HEK293 (cell line): ENCODE measurements around the gene GASK1B.

ENCODE experiments used
- CTCF ChIA-PET: fragments of 350-600 bp; formaldehyde crosslinking; extraction: SDS; loops from one replicate; lab custom pipeline; 2021; ENCODE audit warnings: antibody characterized with exemption; lab: Yijun Ruan, JAX
- POLR2A ChIA-PET: fragments of 300-600 bp; formaldehyde crosslinking; extraction: SDS; loops from one replicate; lab custom pipeline; 2020; ENCODE audit warnings: antibody characterized with exemption, inconsistent platforms; lab: Yijun Ruan, JAX
- H3K27ac ChIP-seq: fragments of 200-500 bp; sonication (Bioruptor generic); 2 replicates; pipeline ENCODE4 v1.5.1; 2014; ENCODE audit warnings: low read depth, low read length, control low read depth, inconsistent platforms; ENCODE audit errors: extremely low read depth
- H3K36me3 ChIP-seq, 2 experiments: fragments of 200-500 bp in 1 of 2; sonication (Bioruptor generic) in 1 of 2; 1 replicate in 1 of 2; 2 replicates in 1 of 2; pipeline ENCODE4 v1.5.1; 2014 to 2017; ENCODE audit warnings: inconsistent platforms in 2 of 2, low read length in 2 of 2; ENCODE audit not compliant: control insufficient read depth in 2 of 2, insufficient read depth in 1 of 2
- H3K4me1 ChIP-seq: fragments of 200-500 bp; sonication (Bioruptor generic); 2 replicates; pipeline ENCODE4 v1.5.1; 2014; ENCODE audit warnings: mild to moderate bottlenecking, low read length, inconsistent platforms; ENCODE audit not compliant: control insufficient read depth, insufficient read depth
- H3K4me3 ChIP-seq: 2 replicates; pipeline ENCODE4 v1.5.1; 2011; ENCODE audit warnings: low read depth, mild to moderate bottlenecking, control low read depth, low read length, moderate library complexity
- H3K9me3 ChIP-seq: fragments of 200-500 bp; sonication (Bioruptor generic); 2 replicates; pipeline ENCODE4 v1.5.1; 2014; ENCODE audit warnings: low read depth, low read length, inconsistent platforms; ENCODE audit not compliant: control insufficient read depth, insufficient read depth
- GLI4 ChIP-seq: fragments of 450-650 bp; formaldehyde crosslinking; IDR thresholded peaks from 2 replicates; pipeline ENCODE4 v1.5.1; 2016; ENCODE audit warnings: missing biosample characterization, missing genetic modification characterization
- SALL2 ChIP-seq: fragments of 450-650 bp; formaldehyde crosslinking; IDR thresholded peaks from 2 replicates; pipeline ENCODE4 v1.5.0; 2017; ENCODE audit warnings: missing biosample characterization, mild to moderate bottlenecking, missing genetic modification characterization, borderline replicate concordance
- ZBTB1 ChIP-seq: fragments of 450-650 bp; formaldehyde crosslinking; IDR thresholded peaks from 2 replicates; pipeline ENCODE4 v1.5.1; 2016; ENCODE audit warnings: missing biosample characterization, missing genetic modification characterization
- ZBTB21 ChIP-seq: fragments of 450-650 bp; formaldehyde crosslinking; IDR thresholded peaks from 2 replicates; pipeline ENCODE4 v1.5.1; 2017; ENCODE audit warnings: missing biosample characterization, missing genetic modification characterization
- ZBTB7A ChIP-seq: fragments of 450-650 bp; formaldehyde crosslinking; IDR thresholded peaks from 2 replicates; pipeline ENCODE4 v1.5.1; 2016; ENCODE audit warnings: low read depth, missing biosample characterization, missing genetic modification characterization
- ZFP37 ChIP-seq: fragments of 450-650 bp; formaldehyde crosslinking; IDR thresholded peaks from 2 replicates; pipeline ENCODE4 v1.5.1; 2016; ENCODE audit warnings: missing biosample characterization, missing genetic modification characterization
- ZFP41 ChIP-seq: fragments of 450-650 bp; formaldehyde crosslinking; IDR thresholded peaks from 2 replicates; pipeline ENCODE4 v1.5.1; 2016; ENCODE audit warnings: missing biosample characterization, missing genetic modification characterization, borderline replicate concordance
- ZNF10 ChIP-seq: fragments of 450-650 bp; formaldehyde crosslinking; IDR thresholded peaks from 2 replicates; pipeline ENCODE4 v1.5.1; 2017; ENCODE audit warnings: missing biosample characterization, missing genetic modification characterization
- ZNF112 ChIP-seq: fragments of 450-650 bp; formaldehyde crosslinking; IDR thresholded peaks from 2 replicates; pipeline ENCODE4 v1.5.0; 2017; ENCODE audit warnings: missing biosample characterization, missing genetic modification characterization
- ZNF114 ChIP-seq: fragments of 450-650 bp; formaldehyde crosslinking; IDR thresholded peaks from 2 replicates; pipeline ENCODE4 v1.5.0; 2017; ENCODE audit warnings: missing biosample characterization, missing genetic modification characterization
- ZNF169 ChIP-seq: fragments of 450-650 bp; formaldehyde crosslinking; IDR thresholded peaks from 2 replicates; pipeline ENCODE4 v1.5.1; 2016; ENCODE audit warnings: missing biosample characterization, missing genetic modification characterization
- ZNF2 ChIP-seq: fragments of 450-650 bp; formaldehyde crosslinking; IDR thresholded peaks from 2 replicates; pipeline ENCODE4 v1.5.1; 2016; ENCODE audit warnings: missing biosample characterization, missing genetic modification characterization
- ZNF274 ChIP-seq, 2 experiments: fragments of 200-500 bp in 1 of 2; fragments of 450-650 bp in 1 of 2; sonication (Bioruptor generic) in 1 of 2; formaldehyde crosslinking in 1 of 2; IDR thresholded peaks; 2 replicates each; pipeline versions ENCODE4 v1.5.1 to v1.6.1; 2014 to 2016; ENCODE audit warnings: borderline replicate concordance in 1 of 2, inconsistent platforms in 1 of 2, low read length in 1 of 2, missing biosample characterization in 1 of 2, missing genetic modification characterization in 1 of 2
- ZNF394 ChIP-seq: fragments of 450-650 bp; formaldehyde crosslinking; IDR thresholded peaks from 2 replicates; pipeline ENCODE4 v1.5.1; 2016; ENCODE audit warnings: missing biosample characterization, missing genetic modification characterization, mild to moderate bottlenecking, moderate library complexity, borderline replicate concordance
- ZNF529 ChIP-seq: fragments of 450-650 bp; formaldehyde crosslinking; IDR thresholded peaks from 2 replicates; pipeline ENCODE4 v1.5.1; 2017; ENCODE audit warnings: missing genetic modification characterization, missing biosample characterization; ENCODE audit not compliant: insufficient replicate concordance
- ZNF654 ChIP-seq: fragments of 450-650 bp; formaldehyde crosslinking; IDR thresholded peaks from 2 replicates; pipeline ENCODE4 v1.5.1; 2016; ENCODE audit warnings: low read depth, missing biosample characterization, missing genetic modification characterization
- ZNF660 ChIP-seq: fragments of 450-650 bp; IDR thresholded peaks from 2 replicates; pipeline ENCODE4 v1.5.1; 2018; ENCODE audit warnings: missing biosample characterization, mild to moderate bottlenecking, missing genetic modification characterization
- ZSCAN16 ChIP-seq: fragments of 450-650 bp; formaldehyde crosslinking; IDR thresholded peaks from 2 replicates; pipeline ENCODE4 v1.5.1; 2016; ENCODE audit warnings: missing biosample characterization, missing genetic modification characterization
- TF ChIP-seq, protein P1 (sequence below): fragments of 450-650 bp; formaldehyde crosslinking; IDR thresholded peaks from 2 replicates; pipeline ENCODE4 v1.5.1; 2016; ENCODE audit warnings: missing biosample characterization, missing genetic modification characterization
- TF ChIP-seq, protein P2 (sequence below): IDR thresholded peaks from 2 replicates; pipeline ENCODE4 v1.6.1; 2011; ENCODE audit warnings: mild to moderate bottlenecking, low read depth, low read length, borderline replicate concordance
- TF ChIP-seq, protein P3 (sequence below): fragments of 450-650 bp; IDR thresholded peaks from 2 replicates; pipeline ENCODE4 v1.5.1; 2018; ENCODE audit warnings: missing biosample characterization, mild to moderate bottlenecking, missing genetic modification characterization
- TF ChIP-seq, protein P4 (sequence below): fragments of 450-650 bp; formaldehyde crosslinking; IDR thresholded peaks from 2 replicates; pipeline ENCODE4 v1.5.1; 2016; ENCODE audit warnings: missing biosample characterization, missing genetic modification characterization
- TF ChIP-seq, protein P5 (sequence below): fragments of 450-650 bp; IDR thresholded peaks from 2 replicates; pipeline ENCODE4 v1.5.1; 2018; ENCODE audit warnings: missing biosample characterization, missing genetic modification characterization
- TF ChIP-seq, protein P6 (sequence below): fragments of 450-650 bp; formaldehyde crosslinking; IDR thresholded peaks from 2 replicates; pipeline ENCODE4 v1.5.1; 2016; ENCODE audit warnings: missing biosample characterization, missing genetic modification characterization

Gene GASK1B

DNA sequence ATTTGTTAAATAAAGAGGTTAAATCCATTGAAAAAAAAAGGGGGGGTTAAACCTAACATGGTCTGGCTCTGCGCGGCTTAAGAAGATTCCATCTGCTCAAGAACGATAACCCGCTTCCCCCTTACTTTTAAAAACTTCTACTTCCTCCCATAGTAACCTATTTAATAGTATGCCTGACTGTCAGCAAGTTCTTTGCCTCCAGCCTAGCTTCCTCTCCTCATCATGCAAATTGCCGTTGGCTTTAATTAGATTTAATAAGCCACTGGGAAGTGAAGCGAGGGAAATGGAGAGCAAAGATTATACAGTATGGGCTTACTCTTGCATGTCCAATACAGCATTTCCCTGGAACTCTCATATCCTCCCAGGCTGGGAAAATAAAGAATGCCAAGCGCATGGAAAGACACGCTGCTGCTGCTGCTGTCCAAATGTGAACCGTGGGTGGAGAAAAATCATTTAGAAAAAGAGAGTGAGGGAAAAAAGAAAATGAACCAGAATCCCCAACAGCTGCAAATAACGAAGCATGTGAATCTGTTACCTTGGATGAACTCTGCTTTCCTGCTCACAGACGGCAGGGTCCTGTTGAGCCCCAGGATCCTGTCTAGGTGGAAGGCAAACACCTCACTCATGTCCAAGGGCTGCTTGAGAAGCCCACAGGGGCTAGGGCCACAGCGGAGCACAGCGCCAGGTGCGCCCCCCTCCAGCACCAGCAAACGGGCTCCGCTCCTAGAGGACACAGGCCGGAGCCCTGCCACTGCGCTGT, 2.7 kb downstream of the GASK1B start:
- no peak overlapping the region for H3K27ac ChIP-seq
- H3K36me3 ChIP-seq, result no peaks in the 10 kb centered on the region
- no peak for TF ChIP-seq ZSCAN16
- no peak for TF ChIP-seq ZBTB7A (tag by site-specific recombination)
- no peak for TF ChIP-seq ZFP37 (tag by site-specific recombination)
- no peak for TF ChIP-seq ZNF10
- TF ChIP-seq, protein P1, sequence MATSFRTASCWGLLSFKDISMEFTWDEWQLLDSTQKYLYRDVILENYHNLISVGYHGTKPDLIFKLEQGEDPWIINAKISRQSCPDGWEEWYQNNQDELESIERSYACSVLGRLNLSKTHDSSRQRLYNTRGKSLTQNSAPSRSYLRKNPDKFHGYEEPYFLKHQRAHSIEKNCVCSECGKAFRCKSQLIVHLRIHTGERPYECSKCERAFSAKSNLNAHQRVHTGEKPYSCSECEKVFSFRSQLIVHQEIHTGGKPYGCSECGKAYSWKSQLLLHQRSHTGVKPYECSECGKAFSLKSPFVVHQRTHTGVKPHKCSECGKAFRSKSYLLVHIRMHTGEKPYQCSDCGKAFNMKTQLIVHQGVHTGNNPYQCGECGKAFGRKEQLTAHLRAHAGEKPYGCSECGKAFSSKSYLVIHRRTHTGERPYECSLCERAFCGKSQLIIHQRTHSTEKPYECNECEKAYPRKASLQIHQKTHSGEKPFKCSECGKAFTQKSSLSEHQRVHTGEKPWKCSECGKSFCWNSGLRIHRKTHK (tag by site-specific recombination), result no peak
- TF ChIP-seq SALL2 (tag by site-specific recombination), result no peak
- no peak for TF ChIP-seq ZBTB1 (tag by site-specific recombination)
- TF ChIP-seq, protein P2, sequence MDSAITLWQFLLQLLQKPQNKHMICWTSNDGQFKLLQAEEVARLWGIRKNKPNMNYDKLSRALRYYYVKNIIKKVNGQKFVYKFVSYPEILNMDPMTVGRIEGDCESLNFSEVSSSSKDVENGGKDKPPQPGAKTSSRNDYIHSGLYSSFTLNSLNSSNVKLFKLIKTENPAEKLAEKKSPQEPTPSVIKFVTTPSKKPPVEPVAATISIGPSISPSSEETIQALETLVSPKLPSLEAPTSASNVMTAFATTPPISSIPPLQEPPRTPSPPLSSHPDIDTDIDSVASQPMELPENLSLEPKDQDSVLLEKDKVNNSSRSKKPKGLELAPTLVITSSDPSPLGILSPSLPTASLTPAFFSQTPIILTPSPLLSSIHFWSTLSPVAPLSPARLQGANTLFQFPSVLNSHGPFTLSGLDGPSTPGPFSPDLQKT, result no peak
- TF ChIP-seq ZNF2 (tag by site-specific recombination), result no peak
- TF ChIP-seq ZNF112 (tag by site-specific recombination), result no peak
- no peak for TF ChIP-seq ZNF114 (tag by site-specific recombination)
- TF ChIP-seq, protein P3, sequence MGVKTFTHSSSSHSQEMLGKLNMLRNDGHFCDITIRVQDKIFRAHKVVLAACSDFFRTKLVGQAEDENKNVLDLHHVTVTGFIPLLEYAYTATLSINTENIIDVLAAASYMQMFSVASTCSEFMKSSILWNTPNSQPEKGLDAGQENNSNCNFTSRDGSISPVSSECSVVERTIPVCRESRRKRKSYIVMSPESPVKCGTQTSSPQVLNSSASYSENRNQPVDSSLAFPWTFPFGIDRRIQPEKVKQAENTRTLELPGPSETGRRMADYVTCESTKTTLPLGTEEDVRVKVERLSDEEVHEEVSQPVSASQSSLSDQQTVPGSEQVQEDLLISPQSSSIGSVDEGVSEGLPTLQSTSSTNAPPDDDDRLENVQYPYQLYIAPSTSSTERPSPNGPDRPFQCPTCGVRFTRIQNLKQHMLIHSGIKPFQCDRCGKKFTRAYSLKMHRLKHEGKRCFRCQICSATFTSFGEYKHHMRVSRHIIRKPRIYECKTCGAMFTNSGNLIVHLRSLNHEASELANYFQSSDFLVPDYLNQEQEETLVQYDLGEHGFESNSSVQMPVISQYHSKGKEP (tag by site-specific recombination), result no peak
- no peak for TF ChIP-seq ZNF169 (tag by site-specific recombination)
- TF ChIP-seq, protein P4, sequence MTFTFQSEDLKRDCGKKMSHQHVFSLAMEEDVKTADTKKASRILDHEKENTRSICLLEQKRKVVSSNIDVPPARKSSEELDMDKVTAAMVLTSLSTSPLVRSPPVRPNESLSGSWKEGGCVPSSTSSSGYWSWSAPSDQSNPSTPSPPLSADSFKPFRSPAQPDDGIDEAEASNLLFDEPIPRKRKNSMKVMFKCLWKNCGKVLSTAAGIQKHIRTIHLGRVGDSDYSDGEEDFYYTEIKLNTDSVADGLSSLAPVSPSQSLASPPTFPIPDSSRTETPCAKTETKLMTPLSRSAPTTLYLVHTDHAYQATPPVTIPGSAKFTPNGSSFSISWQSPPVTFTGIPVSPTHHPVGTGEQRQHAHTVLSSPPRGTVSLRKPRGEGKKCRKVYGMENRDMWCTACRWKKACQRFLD (tag by site-specific recombination), result no peak
- no peak for TF ChIP-seq ZNF660 (tag by site-specific recombination)
- no peak for TF ChIP-seq GLI4
- TF ChIP-seq ZFP41 (tag by site-specific recombination), result no peak
- TF ChIP-seq ZNF274 (IDR thresholded peaks at IDR 0.05; ENCODE audit: low read length), result no peak
- no peak for TF ChIP-seq ZNF274 (tag by site-specific recombination; IDR thresholded peaks at IDR 0.05; ENCODE audit: borderline replicate concordance)
- POLR2A ChIA-PET, result no interaction called here
- H3K9me3 ChIP-seq, result no peaks in the 10 kb centered on the region
- H3K4me1 ChIP-seq, result no peaks in the 10 kb centered on the region
- H3K4me3 ChIP-seq, result no peak overlapping the region
- CTCF ChIA-PET, result interaction anchor here (0.6 to 2.1 kb wide), 2 partner anchors 9 to 48 kb away, joined by 3 to 6 read pairs; no protein-coding TSS in a partner anchor

DNA sequence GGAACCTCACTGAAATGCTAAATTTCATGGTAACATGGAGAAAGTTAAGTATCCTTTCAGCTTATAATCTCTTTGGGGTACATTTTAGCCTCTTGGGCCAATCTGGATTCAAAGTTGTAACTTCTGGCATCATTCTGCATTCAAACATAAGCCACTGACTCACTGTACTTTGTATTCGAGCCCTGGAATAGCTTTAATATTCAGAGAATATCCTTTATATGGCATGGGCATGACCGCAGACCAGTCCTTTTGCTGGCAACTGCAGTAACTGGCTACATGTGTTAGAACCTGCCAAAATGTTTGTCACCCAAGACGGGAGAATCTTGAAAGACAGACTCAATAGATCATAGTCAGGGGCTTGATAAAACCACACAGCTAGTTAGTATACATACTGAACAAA, 3.3 kb downstream of the GASK1B start:
- Histone ChIP-seq H3K36me3 (no peaks in the 10 kb centered on the region), H3K27ac (no peak overlapping the region), H3K4me3 (no peak overlapping the region), H3K9me3 (no peaks in the 10 kb centered on the region), H3K4me1 (no peaks in the 10 kb centered on the region)
- TF ChIP-seq ZNF654 (no peak), ZBTB21 (tag by site-specific recombination) (no peak), ZNF394 (no peak), ZNF529 (tag by site-specific recombination) (no peak)
- TF ChIP-seq, protein P5, sequence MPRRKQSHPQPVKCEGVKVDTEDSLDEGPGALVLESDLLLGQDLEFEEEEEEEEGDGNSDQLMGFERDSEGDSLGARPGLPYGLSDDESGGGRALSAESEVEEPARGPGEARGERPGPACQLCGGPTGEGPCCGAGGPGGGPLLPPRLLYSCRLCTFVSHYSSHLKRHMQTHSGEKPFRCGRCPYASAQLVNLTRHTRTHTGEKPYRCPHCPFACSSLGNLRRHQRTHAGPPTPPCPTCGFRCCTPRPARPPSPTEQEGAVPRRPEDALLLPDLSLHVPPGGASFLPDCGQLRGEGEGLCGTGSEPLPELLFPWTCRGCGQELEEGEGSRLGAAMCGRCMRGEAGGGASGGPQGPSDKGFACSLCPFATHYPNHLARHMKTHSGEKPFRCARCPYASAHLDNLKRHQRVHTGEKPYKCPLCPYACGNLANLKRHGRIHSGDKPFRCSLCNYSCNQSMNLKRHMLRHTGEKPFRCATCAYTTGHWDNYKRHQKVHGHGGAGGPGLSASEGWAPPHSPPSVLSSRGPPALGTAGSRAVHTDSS, result no peak
- TF ChIP-seq, protein P6, sequence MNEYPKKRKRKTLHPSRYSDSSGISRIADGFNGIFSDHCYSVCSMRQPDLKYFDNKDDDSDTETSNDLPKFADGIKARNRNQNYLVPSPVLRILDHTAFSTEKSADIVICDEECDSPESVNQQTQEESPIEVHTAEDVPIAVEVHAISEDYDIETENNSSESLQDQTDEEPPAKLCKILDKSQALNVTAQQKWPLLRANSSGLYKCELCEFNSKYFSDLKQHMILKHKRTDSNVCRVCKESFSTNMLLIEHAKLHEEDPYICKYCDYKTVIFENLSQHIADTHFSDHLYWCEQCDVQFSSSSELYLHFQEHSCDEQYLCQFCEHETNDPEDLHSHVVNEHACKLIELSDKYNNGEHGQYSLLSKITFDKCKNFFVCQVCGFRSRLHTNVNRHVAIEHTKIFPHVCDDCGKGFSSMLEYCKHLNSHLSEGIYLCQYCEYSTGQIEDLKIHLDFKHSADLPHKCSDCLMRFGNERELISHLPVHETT (tag by site-specific recombination), result no peak
- ChIA-PET CTCF (interaction anchor here (2.1 kb wide), 1 partner anchor 9 kb away, joined by 6 read pairs; no protein-coding TSS in a partner anchor), POLR2A (no interaction called here)
